Thyroid gland (tissue), 4 donors: Measurements from ENCODE around the gene CLSTN2. TPM values are rescaled to one million over a fixed set of nuclear protein-coding genes. Genes with fewer than 3 reads are reported as not detected.

Source experiments
- DNase-seq, 2 donors: peaks; one replicate each; pipeline ENCODE4 v3.0.0-alpha.2; 2019
- H3K27ac ChIP-seq, 3 donors: fragments of 200-600 bp; sonication (generic); 1 replicate in 2 of 3; 2 replicates in 1 of 3; pipeline ENCODE4 v1.5.1; 2016 to 2019; ENCODE audit warnings: mild to moderate bottlenecking in 1 of 3, moderate library complexity in 1 of 3
- H3K27me3 ChIP-seq: fragments of 200-600 bp; sonication (generic); one replicate; pipeline ENCODE4 v1.5.1; 2019
- H3K36me3 ChIP-seq, 2 donors: fragments of 200-600 bp; sonication (generic); one replicate each; pipeline ENCODE4 v1.5.1; 2016 to 2019
- H3K4me1 ChIP-seq, 2 donors: fragments of 200-600 bp; sonication (generic); one replicate each; pipeline ENCODE4 v1.5.1; 2017 to 2019
- H3K4me3 ChIP-seq, 3 donors: fragments of 200-600 bp; sonication (generic); replicated peaks in 1 of 3; 1 replicate in 2 of 3; 2 replicates in 1 of 3; pipeline ENCODE4 v1.5.1; 2016; ENCODE audit warnings: mild to moderate bottlenecking in 1 of 3
- H3K9me3 ChIP-seq: fragments of 200-600 bp; sonication (generic); one replicate; pipeline ENCODE4 v1.5.1; 2017
- POLR2A ChIP-seq, 2 donors: fragments of 450-650 bp; IDR thresholded peaks; one replicate each; pipeline ENCODE4 v1.6.1; 2017; ENCODE audit warnings: antibody characterized with exemption in 2 of 2, mild to moderate bottlenecking in 2 of 2, moderate library complexity in 1 of 2
- WGBS, 2 donors: methylation state at CpG; one replicate each; pipeline ENCODE4 v1.1.5; 2017; 5-methylcytosine and 5-hydroxymethylcytosine counted together
- intact Hi-C: fragments of 100-400 bp; cut with DNase I; formaldehyde crosslinking; loops from one replicate; pipeline ENCODE4 v1.15.1; 2023
- total RNA-seq, 4 donors: library from RNA; depleted of rRNA; stranded (reverse); fragments of >200 nt; gene quantifications; one replicate each; pipeline ENCODE4 v1.2.3, GENCODE V29; 2016
- TF ChIP-seq, protein P1 (sequence below), 6 experiments: fragments of 200-600 bp in 3 of 6; fragments of 450-650 bp in 3 of 6; sonication (generic) in 3 of 6; IDR thresholded peaks; one replicate each; pipeline ENCODE4 v1.5.1; 2016 to 2019; ENCODE audit warnings: antibody characterized with exemption in 6 of 6, mild to moderate bottlenecking in 2 of 6, inconsistent platforms in 1 of 6, moderate library complexity in 1 of 6

CLSTN2 gene
- total RNA-seq, 4 donors from 2014 or later, result 9.7 to 32.9 (median 15.5) TPM

DNA sequence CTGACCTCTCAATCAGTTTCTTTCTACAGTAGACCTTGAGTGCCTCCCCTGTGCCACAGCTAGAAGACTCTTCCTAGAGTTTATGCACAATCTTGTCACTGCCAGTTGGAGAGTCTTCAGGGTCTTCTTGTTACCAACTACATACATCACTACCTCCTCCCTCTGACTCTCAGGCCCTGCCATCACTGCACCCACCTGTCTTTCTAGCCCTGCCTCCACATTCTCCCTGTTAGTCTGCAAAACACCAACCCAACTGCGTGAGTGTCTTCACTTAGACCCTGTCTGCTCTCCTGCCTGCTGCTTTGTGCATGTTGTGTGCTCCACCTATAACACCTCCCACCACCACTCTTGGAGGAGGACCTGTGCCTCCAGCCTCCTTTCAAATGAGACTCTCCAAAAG lies 34.4 kb downstream of the CLSTN2 start:
- 85 to 97% methylated on average over 1 of the region's 1 CpG for WGBS, 2 donors
- Histone ChIP-seq H3K4me1 (no peaks in the 10 kb centered on the region), H3K36me3 (no peaks in the 10 kb centered on the region), H3K4me3 (no peak overlapping the region), H3K9me3 (no peaks in the 10 kb centered on the region), H3K27ac (no peak overlapping the region), H3K27me3 (no peaks in the 10 kb centered on the region)
- no peak for TF ChIP-seq POLR2A (IDR thresholded peaks at IDR 0.05)
- TF ChIP-seq, protein P1, sequence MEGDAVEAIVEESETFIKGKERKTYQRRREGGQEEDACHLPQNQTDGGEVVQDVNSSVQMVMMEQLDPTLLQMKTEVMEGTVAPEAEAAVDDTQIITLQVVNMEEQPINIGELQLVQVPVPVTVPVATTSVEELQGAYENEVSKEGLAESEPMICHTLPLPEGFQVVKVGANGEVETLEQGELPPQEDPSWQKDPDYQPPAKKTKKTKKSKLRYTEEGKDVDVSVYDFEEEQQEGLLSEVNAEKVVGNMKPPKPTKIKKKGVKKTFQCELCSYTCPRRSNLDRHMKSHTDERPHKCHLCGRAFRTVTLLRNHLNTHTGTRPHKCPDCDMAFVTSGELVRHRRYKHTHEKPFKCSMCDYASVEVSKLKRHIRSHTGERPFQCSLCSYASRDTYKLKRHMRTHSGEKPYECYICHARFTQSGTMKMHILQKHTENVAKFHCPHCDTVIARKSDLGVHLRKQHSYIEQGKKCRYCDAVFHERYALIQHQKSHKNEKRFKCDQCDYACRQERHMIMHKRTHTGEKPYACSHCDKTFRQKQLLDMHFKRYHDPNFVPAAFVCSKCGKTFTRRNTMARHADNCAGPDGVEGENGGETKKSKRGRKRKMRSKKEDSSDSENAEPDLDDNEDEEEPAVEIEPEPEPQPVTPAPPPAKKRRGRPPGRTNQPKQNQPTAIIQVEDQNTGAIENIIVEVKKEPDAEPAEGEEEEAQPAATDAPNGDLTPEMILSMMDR (IDR thresholded peaks at IDR 0.05), result no peak
- intact Hi-C loops, result no loop called here
- DNase-seq, result no peak

DNA sequence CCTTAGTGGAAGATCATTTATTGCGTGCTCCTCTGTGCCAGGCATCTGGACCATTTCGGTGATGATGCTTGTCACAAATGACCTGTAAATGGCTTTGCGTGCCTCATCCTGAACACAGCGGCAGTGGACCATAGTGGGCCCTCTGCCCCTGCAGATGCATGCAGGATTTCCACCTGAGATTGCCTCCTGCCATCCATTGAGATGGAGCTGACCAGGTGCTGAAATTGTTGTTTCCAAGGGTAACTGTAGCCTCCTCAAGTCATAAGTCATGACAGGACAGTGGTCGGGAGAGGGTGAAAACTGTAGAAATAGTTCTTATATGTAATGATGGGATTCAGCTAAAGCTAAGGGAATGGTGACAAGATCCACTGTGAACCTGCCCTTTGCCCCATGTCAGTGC lies 35.5 kb downstream of the CLSTN2 start:
- intact Hi-C loops, result loop anchor here (5.0 kb wide), 1 partner anchor 712 kb away; no protein-coding TSS in a partner anchor
- no peaks in the 10 kb centered on the region for H3K9me3 ChIP-seq
- no peaks in the 10 kb centered on the region for H3K27me3 ChIP-seq
- no peak overlapping the region for H3K27ac ChIP-seq
- no peaks in the 10 kb centered on the region for H3K36me3 ChIP-seq
- no peaks in the 10 kb centered on the region for H3K4me1 ChIP-seq
- no peak for TF ChIP-seq POLR2A (IDR thresholded peaks at IDR 0.05)
- TF ChIP-seq, protein P1 (IDR thresholded peaks at IDR 0.05), result no peak
- 79 to 83% methylated on average over 5 of the region's 5 CpGs for WGBS, 2 donors
- no peak overlapping the region for H3K4me3 ChIP-seq
- DNase-seq, result no peak

DNA sequence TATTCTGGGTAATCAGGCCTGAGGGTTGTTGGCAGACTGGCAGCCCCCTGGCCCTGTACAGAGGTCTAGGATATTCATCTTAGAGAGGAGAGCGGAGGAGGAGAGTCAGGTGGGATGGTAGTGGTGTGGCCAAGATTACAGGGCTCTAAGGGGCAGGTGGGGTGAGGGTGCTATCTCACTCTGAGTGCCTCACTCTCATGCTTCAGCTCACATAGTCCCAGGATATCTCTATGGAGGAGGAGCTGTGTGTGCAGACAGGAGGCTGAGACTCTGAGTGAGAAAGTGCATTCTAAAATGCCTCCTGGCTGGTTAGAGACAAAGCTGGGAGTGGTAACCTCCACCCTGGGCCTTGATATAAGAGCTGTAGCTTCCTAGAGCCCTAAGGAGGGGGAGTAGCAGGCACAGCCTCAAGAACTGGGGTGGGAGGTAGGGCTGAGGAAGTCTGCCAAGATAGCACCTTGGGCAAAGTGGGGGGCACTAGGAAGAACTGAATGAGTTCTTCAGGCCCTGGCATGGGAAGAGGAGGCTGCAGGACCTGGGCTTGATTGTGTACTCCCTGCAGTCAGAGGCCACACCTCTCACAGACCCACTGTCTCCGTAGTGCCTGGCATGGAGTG lies 39.9 kb downstream of the CLSTN2 start:
- TF ChIP-seq, protein P1 (IDR thresholded peaks at IDR 0.05), result no peak
- intact Hi-C loops, result loop anchor here (5.0 kb wide), 1 partner anchor 707 kb away; no protein-coding TSS in a partner anchor
- no peaks in the 10 kb centered on the region for H3K36me3 ChIP-seq
- H3K9me3 ChIP-seq, result no peaks in the 10 kb centered on the region
- H3K27ac ChIP-seq, result no peak overlapping the region
- WGBS, 2 donors, result 78 to 85% methylated on average over 2 of the region's 2 CpGs
- DNase-seq, result no peak
- no peaks in the 10 kb centered on the region for H3K27me3 ChIP-seq
- H3K4me1 ChIP-seq, result no peaks in the 10 kb centered on the region
- H3K4me3 ChIP-seq, result no peak overlapping the region

GRCh38 chr3:139975594-139976365 lies 40.8 kb downstream of the CLSTN2 start:
- DNase-seq, result no peak
- no peak overlapping the region for H3K4me3 ChIP-seq
- intact Hi-C loops, result no loop called here
- H3K4me1 ChIP-seq, result no peaks in the 10 kb centered on the region
- H3K36me3 ChIP-seq, result no peaks in the 10 kb centered on the region
- no peaks in the 10 kb centered on the region for H3K9me3 ChIP-seq
- WGBS, 2 donors, result 81 to 87% methylated on average over 5 of the region's 5 CpGs
- TF ChIP-seq, protein P1 (IDR thresholded peaks at IDR 0.05), result no peak
- no peaks in the 10 kb centered on the region for H3K27me3 ChIP-seq
- no peak overlapping the region for H3K27ac ChIP-seq

DNA sequence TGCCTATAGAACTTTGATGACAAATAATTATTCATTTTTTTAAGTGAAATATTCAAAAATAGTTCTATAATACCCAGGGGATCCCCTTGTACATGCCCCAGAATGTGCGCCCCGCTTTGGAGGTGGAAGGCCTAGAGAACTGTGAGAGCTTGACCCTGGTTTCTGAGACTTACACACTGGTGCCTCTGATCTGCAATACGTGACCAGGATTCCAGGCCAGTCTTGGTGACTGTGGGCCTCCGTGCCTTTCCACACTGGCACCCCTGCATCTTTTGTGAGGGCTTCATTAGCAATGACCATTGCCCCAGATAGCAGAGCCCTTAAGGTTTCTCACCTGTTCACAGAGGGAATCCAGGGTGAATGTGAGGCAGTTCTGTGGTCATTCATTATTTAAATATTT lies 44.0 kb downstream of the CLSTN2 start:
- Histone ChIP-seq H3K27me3 (no peaks in the 10 kb centered on the region), H3K27ac (no peak overlapping the region), H3K4me3 (no peak overlapping the region), H3K9me3 (no peaks in the 10 kb centered on the region), H3K36me3 (no peaks in the 10 kb centered on the region), H3K4me1 (no peaks in the 10 kb centered on the region)
- TF ChIP-seq, protein P1 (IDR thresholded peaks at IDR 0.05), result no peak
- no peak for TF ChIP-seq POLR2A (IDR thresholded peaks at IDR 0.05)
- intact Hi-C loops, result no loop called here
- WGBS, 2 donors, result 88 to 95% methylated on average over 4 of the region's 4 CpGs
- no peak for DNase-seq
